Neural cell (in vitro differentiated cells): ENCODE measurements around the gene SHF. TPM values are rescaled to one million over a fixed set of nuclear protein-coding genes. Genes with fewer than 3 reads are reported as not detected.

Source experiments
- H2AFZ ChIP-seq: fragments of 200-600, 300-800 bp; sonication (generic), shearing (Covaris generic); 2 replicates; pipeline ENCODE4 v1.6.0; 2014; ENCODE audit warnings: low read depth, mild to moderate bottlenecking, antibody characterized with exemption, low read length, moderate library complexity
- H3F3A ChIP-seq: fragments of 200-600 bp; shearing (Covaris generic); 2 replicates; pipeline ENCODE4 v1.6.1; 2016; ENCODE audit warnings: mild to moderate bottlenecking, moderate library complexity, mixed read lengths, antibody characterized with exemption, low read length; ENCODE audit not compliant: insufficient read depth, poor library complexity, severe bottlenecking
- H3K27ac ChIP-seq: fragments of 200-600, 300-800 bp; sonication (generic), shearing (Covaris generic); 2 replicates; pipeline ENCODE4 v1.5.1; 2014; ENCODE audit warnings: mild to moderate bottlenecking, low read length, moderate library complexity
- H3K27me3 ChIP-seq: fragments of 300-800, 200-600 bp; sonication (generic), shearing (Covaris generic); 2 replicates; pipeline ENCODE4 v1.6.0; 2014; ENCODE audit warnings: mild to moderate bottlenecking, low read depth, low read length, moderate library complexity; ENCODE audit not compliant: insufficient read depth
- H3K36me3 ChIP-seq: fragments of 300-800, 200-600 bp; sonication (generic), shearing (Covaris generic); 2 replicates; pipeline ENCODE4 v1.5.1; 2014; ENCODE audit warnings: mild to moderate bottlenecking, antibody characterized with exemption, low read length, moderate library complexity; ENCODE audit not compliant: insufficient read depth
- H3K4me2 ChIP-seq: fragments of 300-800, 200-600 bp; sonication (generic), shearing (Covaris generic); 2 replicates; pipeline ENCODE4 v1.6.0; 2014; ENCODE audit warnings: mild to moderate bottlenecking, low read length
- H3K4me3 ChIP-seq: fragments of 300-800, 200-600 bp; sonication (generic), shearing (Covaris generic); 2 replicates; pipeline ENCODE4 v1.5.1; 2014; ENCODE audit warnings: mild to moderate bottlenecking, low read length, moderate library complexity
- H3K79me2 ChIP-seq: fragments of 200-600 bp; shearing (Covaris generic); replicated peaks from 2 replicates; pipeline ENCODE4 v1.6.0; 2014; ENCODE audit warnings: mild to moderate bottlenecking, low read length, moderate library complexity; ENCODE audit not compliant: insufficient read depth
- H3K9ac ChIP-seq: fragments of 300-800, 200-600 bp; sonication (generic), shearing (Covaris generic); 2 replicates; pipeline ENCODE4 v1.6.1; 2016; ENCODE audit warnings: mild to moderate bottlenecking, low read length, mixed read lengths
- H3K9me2 ChIP-seq: fragments of 200-600 bp; shearing (Covaris generic); 2 replicates; pipeline ENCODE4 v1.6.1; 2016; ENCODE audit warnings: mild to moderate bottlenecking, low read length, mixed read lengths; ENCODE audit not compliant: insufficient read depth
- H3K9me3 ChIP-seq: fragments of 200-600, 300-800 bp; sonication (generic), shearing (Covaris generic); 2 replicates; pipeline ENCODE4 v1.6.1; 2016; ENCODE audit warnings: mild to moderate bottlenecking, mixed run types, low read length, moderate library complexity, mixed read lengths
- H4K20me1 ChIP-seq: fragments of 200-600 bp; shearing (Covaris generic); 2 replicates; pipeline ENCODE4 v1.6.1; 2016; ENCODE audit warnings: mild to moderate bottlenecking, mixed run types; ENCODE audit not compliant: insufficient read depth
- CTCF ChIP-seq: fragments of 450-650 bp; IDR thresholded peaks from 2 replicates; pipeline ENCODE4 v1.5.1; 2014; ENCODE audit warnings: antibody characterized with exemption, mild to moderate bottlenecking, moderate library complexity; ENCODE audit not compliant: poor library complexity, severe bottlenecking
- EP300 ChIP-seq: fragments of 450-650 bp; conservative IDR thresholded peaks from 2 replicates; pipeline ENCODE4 v1.6.1; 2014; ENCODE audit warnings: antibody characterized with exemption, mild to moderate bottlenecking, moderate library complexity; ENCODE audit not compliant: poor library complexity, severe bottlenecking
- EZH2 ChIP-seq: fragments of 200-600, 300-800 bp; shearing (Covaris generic), sonication (generic); IDR thresholded peaks from 2 replicates; pipeline ENCODE4 v1.6.1; 2014; ENCODE audit warnings: antibody characterized with exemption, low read length, borderline replicate concordance, mild to moderate bottlenecking; ENCODE audit not compliant: insufficient read depth, poor library complexity, severe bottlenecking
- MXI1 ChIP-seq: fragments of 450-650 bp; conservative IDR thresholded peaks from 2 replicates; pipeline ENCODE4 v1.6.1; 2014; ENCODE audit warnings: antibody characterized with exemption, mild to moderate bottlenecking; ENCODE audit not compliant: poor library complexity, severe bottlenecking
- POLR2AphosphoS5 ChIP-seq: IDR thresholded peaks from 2 replicates; pipeline ENCODE4 v1.6.1; 2012
- RAD21 ChIP-seq: fragments of 450-650 bp; conservative IDR thresholded peaks from 2 replicates; pipeline ENCODE4 v1.6.1; 2014; ENCODE audit warnings: antibody characterized with exemption, mild to moderate bottlenecking, moderate library complexity
- REST ChIP-seq: IDR thresholded peaks from 2 replicates; pipeline ENCODE4 v1.6.1; 2012; ENCODE audit warnings: borderline replicate concordance
- SMC3 ChIP-seq: fragments of 450-650 bp; conservative IDR thresholded peaks from 2 replicates; pipeline ENCODE4 v1.6.1; 2014; ENCODE audit warnings: antibody characterized with exemption, mild to moderate bottlenecking, moderate library complexity; ENCODE audit not compliant: poor library complexity
- TAF1 ChIP-seq: IDR thresholded peaks from 2 replicates; pipeline ENCODE4 v1.6.1; 2012; ENCODE audit warnings: low read depth
- polyA plus RNA-seq: library from polyadenylated mRNA; depleted of rRNA; stranded (reverse); fragments of >200 nt; gene quantifications from 2 replicates; pipeline ENCODE4 v1.2.3, GENCODE V29; 2014

SHF gene
- polyA plus RNA-seq, 1 donor from 2014 or later: 41.5 TPM

DNA sequence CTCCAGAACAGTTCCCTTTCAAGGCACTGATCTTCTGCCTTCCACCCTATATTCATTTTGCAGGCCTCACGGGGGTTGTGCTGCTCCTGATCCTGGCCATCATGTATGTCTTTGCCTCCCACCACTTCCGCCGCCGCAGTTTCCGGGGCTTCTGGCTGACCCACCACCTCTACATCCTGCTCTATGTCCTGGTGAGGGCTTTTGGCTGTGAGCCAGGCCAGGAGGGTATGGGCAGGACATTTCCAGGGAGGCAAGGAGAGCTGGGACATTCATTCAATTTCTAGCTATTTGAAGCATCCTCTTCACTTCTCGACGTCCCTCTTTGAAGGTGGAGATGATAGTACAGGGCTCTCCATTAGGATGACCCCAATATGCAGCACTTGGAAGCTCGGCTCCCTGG, 32.0 kb downstream of the SHF start:
- no peak overlapping the region for H3K4me2 ChIP-seq
- no peak overlapping the region for H3K27ac ChIP-seq
- no peaks in the 10 kb centered on the region for H3K9me3 ChIP-seq
- no peaks in the 10 kb centered on the region for H3K9me2 ChIP-seq
- no peaks in the 10 kb centered on the region for H3K27me3 ChIP-seq
- no peaks in the 10 kb centered on the region for H3K79me2 ChIP-seq
- H2AFZ ChIP-seq: no peak overlapping the region
- no peaks in the 10 kb centered on the region for H4K20me1 ChIP-seq
- TF ChIP-seq SMC3 (no peak), EZH2 (no peak)
- no peaks in the 10 kb centered on the region for H3K36me3 ChIP-seq
- H3K9ac ChIP-seq: no peak overlapping the region
- H3K4me3 ChIP-seq: no peak overlapping the region
- H3F3A ChIP-seq: no peaks in the 10 kb centered on the region

GRCh38 chr15:45151998-45152828, 35.6 kb downstream of the SHF start:
- Histone ChIP-seq H2AFZ (no peak overlapping the region), H3F3A (no peaks in the 10 kb centered on the region), H4K20me1 (no peaks in the 10 kb centered on the region), H3K9ac (no peak overlapping the region), H3K27me3 (no peaks in the 10 kb centered on the region), H3K9me3 (no peaks in the 10 kb centered on the region), H3K36me3 (no peaks in the 10 kb centered on the region), H3K9me2 (no peaks in the 10 kb centered on the region), H3K4me3 (no peak overlapping the region), H3K4me2 (no peak overlapping the region), H3K79me2 (no peaks in the 10 kb centered on the region), H3K27ac (no peak overlapping the region)
- TF ChIP-seq POLR2AphosphoS5: no peak
- no peak for TF ChIP-seq MXI1
- TF ChIP-seq SMC3: no peak
- no peak for TF ChIP-seq REST
- no peak for TF ChIP-seq EP300
- TF ChIP-seq EZH2: no peak

GRCh38 chr15:45150997-45151396, 36.8 kb downstream of the SHF start:
- H3K9me3 ChIP-seq: no peaks in the 10 kb centered on the region
- H3K4me3 ChIP-seq: no peak overlapping the region
- no peaks in the 10 kb centered on the region for H4K20me1 ChIP-seq
- H3K9ac ChIP-seq: no peak overlapping the region
- H3K9me2 ChIP-seq: no peaks in the 10 kb centered on the region
- no peak overlapping the region for H3K4me2 ChIP-seq
- no peaks in the 10 kb centered on the region for H3K79me2 ChIP-seq
- TF ChIP-seq SMC3 (no peak), EZH2 (no peak), CTCF (no peak), EP300 (no peak), TAF1 (no peak), POLR2AphosphoS5 (no peak), MXI1 (no peak), REST (no peak), RAD21 (no peak)
- H3K27me3 ChIP-seq: no peaks in the 10 kb centered on the region
- H3K27ac ChIP-seq: no peak overlapping the region
- no peaks in the 10 kb centered on the region for H3K36me3 ChIP-seq
- H3F3A ChIP-seq: no peaks in the 10 kb centered on the region
- no peak overlapping the region for H2AFZ ChIP-seq
